Measurements from ENCODE around the gene DOCK1. TPM values are rescaled to one million over a fixed set of nuclear protein-coding genes. Genes with fewer than 3 reads are reported as not detected.

Gene DOCK1
- total RNA-seq, 2 donors from 2014 or later = 34.3 to 44.1 TPM

GRCh38 chr10:127047878-127048238 is 142.6 kb downstream of the DOCK1 start:
- H3K4me3 ChIP-seq = no peak overlapping the region
- TF ChIP-seq POLR2A (IDR thresholded peaks at IDR 0.05) (no peak), CTCF (IDR thresholded peaks at IDR 0.05) (no peak)
- peaks cover 0 to 3% of the 10 kb centered on the region in 2 donors for H3K36me3 ChIP-seq (replicated peaks in 1 of 2; ENCODE audit: insufficient read depth in 1 of 2, low read depth in 2 of 2)
- ATAC-seq (no peak), DNase-seq (no peak)
- H3K9me3 ChIP-seq = no peaks in the 10 kb centered on the region
- no peak overlapping the region for H3K27ac ChIP-seq
- intact Hi-C loops (cut with DNase I) = no loop called here
- peaks cover 11% of the 10 kb centered on the region for H3K4me1 ChIP-seq
- H3K27me3 ChIP-seq = no peaks in the 10 kb centered on the region
- 93 to 94% methylated on average over 6 of the region's 6 CpGs for WGBS, 2 donors

GRCh38 chr10:127048630-127049029 is 143.4 kb downstream of the DOCK1 start:
- Histone ChIP-seq H3K4me1 (peaks cover 9% of the 10 kb centered on the region), H3K36me3 (replicated peaks in 1 of 2; ENCODE audit: insufficient read depth in 1 of 2, low read depth in 2 of 2) (peaks cover 0 to 5% of the 10 kb centered on the region in 2 donors), H3K27me3 (no peaks in the 10 kb centered on the region), H3K9me3 (no peaks in the 10 kb centered on the region), H3K27ac (no peak overlapping the region), H3K4me3 (no peak overlapping the region)
- ATAC-seq (no peak), DNase-seq (no peak)
- intact Hi-C loops (cut with DNase I) = no loop called here
- TF ChIP-seq CTCF (IDR thresholded peaks at IDR 0.05) (no peak), POLR2A (IDR thresholded peaks at IDR 0.05) (no peak)
- WGBS, 2 donors = 77 to 80% methylated on average over 6 of the region's 6 CpGs

GRCh38 chr10:127052001-127052400 is 146.8 kb downstream of the DOCK1 start:
- ATAC-seq (no peak), DNase-seq (no peak)
- Histone ChIP-seq H3K4me1 (no peaks in the 10 kb centered on the region), H3K27me3 (no peaks in the 10 kb centered on the region), H3K4me3 (no peak overlapping the region), H3K36me3 (replicated peaks in 1 of 2; ENCODE audit: insufficient read depth in 1 of 2, low read depth in 2 of 2) (peaks cover 0 to 6% of the 10 kb centered on the region in 2 donors), H3K9me3 (no peaks in the 10 kb centered on the region), H3K27ac (no peak overlapping the region)
- 81 to 88% methylated on average over 9 of the region's 9 CpGs for WGBS, 2 donors
- intact Hi-C loops (cut with DNase I) = no loop called here
- TF ChIP-seq POLR2A (IDR thresholded peaks at IDR 0.05) = no peak
- no peak for TF ChIP-seq CTCF (IDR thresholded peaks at IDR 0.05)

GRCh38 chr10:127055263-127055662 is 150.0 kb downstream of the DOCK1 start:
- Histone ChIP-seq H3K9me3 (no peaks in the 10 kb centered on the region), H3K27ac (no peak overlapping the region), H3K4me3 (no peak overlapping the region), H3K36me3 (replicated peaks in 1 of 2; ENCODE audit: insufficient read depth in 1 of 2, low read depth in 2 of 2) (peaks cover 0 to 6% of the 10 kb centered on the region in 2 donors), H3K4me1 (no peaks in the 10 kb centered on the region), H3K27me3 (no peaks in the 10 kb centered on the region)
- no peak for ATAC-seq
- no peak for DNase-seq
- intact Hi-C loops (cut with DNase I) = no loop called here
- no peak for TF ChIP-seq CTCF (IDR thresholded peaks at IDR 0.05)
- TF ChIP-seq POLR2A (IDR thresholded peaks at IDR 0.05) = no peak

GRCh38 chr10:127059314-127059713 is 154.1 kb downstream of the DOCK1 start:
- Histone ChIP-seq H3K4me3 (no peak overlapping the region), H3K36me3 (replicated peaks in 1 of 2; ENCODE audit: insufficient read depth in 1 of 2, low read depth in 2 of 2) (peaks cover 0 to 2% of the 10 kb centered on the region in 2 donors), H3K27ac (no peak overlapping the region), H3K9me3 (no peaks in the 10 kb centered on the region), H3K27me3 (no peaks in the 10 kb centered on the region), H3K4me1 (no peaks in the 10 kb centered on the region)
- DNase-seq (no peak), ATAC-seq (no peak)
- TF ChIP-seq POLR2A (IDR thresholded peaks at IDR 0.05) = no peak
- TF ChIP-seq CTCF (IDR thresholded peaks at IDR 0.05) = no peak
- intact Hi-C loops (cut with DNase I) = no loop called here
